ENCODE results near the gene LRRIQ1. TPM values are rescaled to one million over a fixed set of nuclear protein-coding genes. Genes with fewer than 3 reads are reported as not detected.

Gene LRRIQ1
- total and polyA plus RNA-seq, 2 of the 8 experiments (the other 6 are each of a cell fraction or from before 2014, with no cell fraction given) = 0.24 to 0.76 TPM

- H2BK15ac ChIP-seq (ENCODE audit: low read length) = no peak overlapping the region
- no peak overlapping the region for H3K4me2 ChIP-seq (ENCODE audit: insufficient read depth in 1 of 2, low read depth in 2 of 2, low read length in 2 of 2)
- H2AFZ ChIP-seq (ENCODE audit: low read length) = no peak overlapping the region
- H2BK12ac ChIP-seq (ENCODE audit: low read depth, low read length) = no peak overlapping the region
- no peak overlapping the region for H3K14ac ChIP-seq (ENCODE audit: insufficient read length)
- H3K23ac ChIP-seq (ENCODE audit: insufficient read length) = no peak overlapping the region
- no peak for FAIRE-seq
- H3K27me3 ChIP-seq (replicated peaks in 1 of 4; ENCODE audit: control insufficient read depth in 3 of 4, extremely low read depth in 1 of 4, insufficient read depth in 3 of 4, low read length in 3 of 4) = no peaks in the 10 kb centered on the region
- CTCF ChIA-PET (ENCODE audit: partially characterized antibody) = interaction anchor here (1.1 kb wide), 1 partner anchor 8 kb away, joined by 3 read pairs; no protein-coding TSS in a partner anchor
- no peak overlapping the region for H3K27ac ChIP-seq (ENCODE audit: low read depth, low read length)
- TF ChIP-seq CREB1 (IDR thresholded peaks at IDR 0.05) = no peak
- TF ChIP-seq KDM5A (IDR thresholded peaks at IDR 0.05; ENCODE audit: low read length) = no peak
- TF ChIP-seq, protein P1, sequence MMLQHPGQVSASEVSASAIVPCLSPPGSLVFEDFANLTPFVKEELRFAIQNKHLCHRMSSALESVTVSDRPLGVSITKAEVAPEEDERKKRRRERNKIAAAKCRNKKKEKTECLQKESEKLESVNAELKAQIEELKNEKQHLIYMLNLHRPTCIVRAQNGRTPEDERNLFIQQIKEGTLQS (IDR thresholded peaks at IDR 0.05; ENCODE audit: insufficient read depth, low read depth, low read length) = no peak
- no peak for TF ChIP-seq GTF2F1 (IDR thresholded peaks at IDR 0.05; ENCODE audit: borderline replicate concordance, low read depth, low read length)
- TF ChIP-seq KDM4A (IDR thresholded peaks at IDR 0.05; ENCODE audit: low read depth, low read length, severe bottlenecking) = no peak
- TF ChIP-seq JUN (IDR thresholded peaks at IDR 0.05; ENCODE audit: low read depth, low read length) = no peak
- TF ChIP-seq SP1 (IDR thresholded peaks at IDR 0.05; ENCODE audit: low read depth, low read length) = no peak
- TF ChIP-seq TAF7 (optimal IDR thresholded peaks at IDR 0.05; ENCODE audit: borderline replicate concordance, low read depth, low read length) = no peak
- TF ChIP-seq POLR2AphosphoS5 (IDR thresholded peaks at IDR 0.05; ENCODE audit: low read depth, low read length) = no peak
- no peak for TF ChIP-seq NANOG (IDR thresholded peaks at IDR 0.05; ENCODE audit: insufficient read depth, low read depth, low read length, poor library complexity, severe bottlenecking)
- TF ChIP-seq SIN3A (conservative IDR thresholded peaks at IDR 0.05 in 1 of 2, IDR thresholded peaks at IDR 0.05 in 1 of 2; ENCODE audit: low read depth in 1 of 2, low read length in 2 of 2) = no peak
- TF ChIP-seq SIRT6 (IDR thresholded peaks at IDR 0.05; ENCODE audit: low read length) = no peak
- TF ChIP-seq JUND (IDR thresholded peaks at IDR 0.05; ENCODE audit: low read length) = no peak
- no peak overlapping the region for H2AK5ac ChIP-seq (ENCODE audit: low read depth, low read length)
- no peak overlapping the region for H2BK120ac ChIP-seq (replicated peaks; ENCODE audit: low read depth, low read length)
- H3K4me1 ChIP-seq (replicated peaks in 1 of 4; ENCODE audit: control insufficient read depth in 3 of 4, insufficient read depth in 4 of 4, low read length in 3 of 4) = peaks cover 0 to 3% (median under 1%) of the 10 kb centered on the region in 4 experiments; a peak in 3 of 7 replicates
- no peak for DNase-seq (ENCODE audit: low read depth in 1 of 2, low spot score in 2 of 2)
- no peaks in the 10 kb centered on the region for H4K20me1 ChIP-seq (replicated peaks in 1 of 2; ENCODE audit: control insufficient read depth in 1 of 2, insufficient read depth in 2 of 2, low read length in 2 of 2)
- H2BK20ac ChIP-seq (ENCODE audit: low read length) = no peak overlapping the region
- no peak overlapping the region for H2BK5ac ChIP-seq (ENCODE audit: low read depth, low read length)
- H3K9me3 ChIP-seq (ENCODE audit: insufficient read depth in 2 of 2, low read depth in 1 of 2, low read length in 1 of 2) = no peaks in the 10 kb centered on the region
- H3K4me3 ChIP-seq (ENCODE audit: extremely low read depth in 1 of 4, insufficient read depth in 2 of 4, low read depth in 3 of 4, low read length in 4 of 4) = no peak overlapping the region
- H3K36me3 ChIP-seq (ENCODE audit: control insufficient read depth in 2 of 4, insufficient read depth in 4 of 4, low read length in 3 of 4) = no peaks in the 10 kb centered on the region
- no peak overlapping the region for H3K9ac ChIP-seq (replicated peaks in 1 of 4; ENCODE audit: extremely low read depth in 1 of 4, low read depth in 3 of 4, low read length in 3 of 4)
- no peaks in the 10 kb centered on the region for H3K79me2 ChIP-seq (ENCODE audit: control insufficient read depth in 1 of 2, insufficient read depth in 2 of 2, low read length in 2 of 2)
- no peaks in the 10 kb centered on the region for H3K23me2 ChIP-seq (ENCODE audit: low read depth, low read length)
- no peaks in the 10 kb centered on the region for H3K79me1 ChIP-seq (ENCODE audit: low read depth, low read length)
- H3K56ac ChIP-seq (replicated peaks; ENCODE audit: insufficient read length, low read depth, low read length) = no peak overlapping the region
- no peak overlapping the region for H4K8ac ChIP-seq (ENCODE audit: extremely low read depth, insufficient read depth, low read length)
- H3K18ac ChIP-seq (ENCODE audit: extremely low read depth, low read length) = no peak overlapping the region
- no peak overlapping the region for H4K91ac ChIP-seq (replicated peaks; ENCODE audit: insufficient read length, low read length)
- H3K4ac ChIP-seq (replicated peaks; ENCODE audit: insufficient read length, low read depth, low read length) = no peak overlapping the region
- 92% methylated on average over 5 of the region's 5 CpGs; no CpG with 5 or more reads in 1 of the 2 experiments for WGBS, 2 experiments (ENCODE audit: extremely low coverage in 1 of 2, insufficient coverage in 1 of 2, insufficient read length in 1 of 2, insufficient replicate concordance in 2 of 2, low coverage in 1 of 2, low lambda C conversion rate in 2 of 2, missing lambda C conversion rate in 1 of 2)
- POLR2A ChIA-PET (ENCODE audit: partially characterized antibody) = no interaction called here
- no peak overlapping the region for H4K5ac ChIP-seq (ENCODE audit: insufficient read length, low read depth, low read length)
Measured at GRCh38 chr12:85085066-85085465, 48.9 kb downstream of the LRRIQ1 start.

All from H1 (cell line).